Liver (tissue), 3 donors: ENCODE data around the gene PALLD.

ENCODE experiments used
- ATF3 ChIP-seq: IDR thresholded peaks from 2 replicates; pipeline ENCODE4 v1.6.1; 2016; ENCODE audit warnings: antibody characterized with exemption
- CTCF ChIP-seq: fragments of 150-350 bp; IDR thresholded peaks from 2 replicates; pipeline ENCODE4 v1.5.1; 2017; ENCODE audit warnings: improper control_type of control experiment, low read depth, low read length; ENCODE audit not compliant: missing input control
- EGR1 ChIP-seq, 2 donors: IDR thresholded peaks; 2 replicates each; pipeline ENCODE4 v1.6.1; 2016 to 2018; ENCODE audit warnings: antibody characterized with exemption in 2 of 2, low read depth in 2 of 2
- FOXA1 ChIP-seq: IDR thresholded peaks from 2 replicates; pipeline ENCODE4 v1.6.1; 2016; ENCODE audit warnings: antibody characterized with exemption
- FOXA2 ChIP-seq: IDR thresholded peaks from 2 replicates; pipeline ENCODE4 v1.6.1; 2016; ENCODE audit warnings: antibody characterized with exemption
- JUND ChIP-seq, 2 donors: IDR thresholded peaks; 2 replicates each; pipeline ENCODE4 v1.6.1; 2016; ENCODE audit warnings: antibody characterized with exemption in 2 of 2
- MAX ChIP-seq: IDR thresholded peaks from 2 replicates; pipeline ENCODE4 v1.6.1; 2016; ENCODE audit warnings: antibody characterized with exemption
- RAD21 ChIP-seq, 2 donors: IDR thresholded peaks; 2 replicates each; pipeline ENCODE4 v1.6.1; 2016; ENCODE audit warnings: antibody characterized with exemption in 2 of 2, mild to moderate bottlenecking in 2 of 2
- REST ChIP-seq: IDR thresholded peaks from 2 replicates; pipeline ENCODE4 v1.6.1; 2016; ENCODE audit warnings: antibody characterized with exemption, mild to moderate bottlenecking
- SP1 ChIP-seq: IDR thresholded peaks from 2 replicates; pipeline ENCODE4 v1.6.1; 2018; ENCODE audit warnings: antibody characterized with exemption, mild to moderate bottlenecking
- TAF1 ChIP-seq: conservative IDR thresholded peaks from 2 replicates; pipeline ENCODE4 v1.6.1; 2016; ENCODE audit warnings: antibody characterized with exemption, mild to moderate bottlenecking
- YY1 ChIP-seq: IDR thresholded peaks from 2 replicates; pipeline ENCODE4 v1.6.1; 2016; ENCODE audit warnings: antibody characterized with exemption, mild to moderate bottlenecking
- ZBTB33 ChIP-seq: IDR thresholded peaks from 2 replicates; pipeline ENCODE4 v1.6.1; 2016; ENCODE audit warnings: antibody characterized with exemption
- donor health status: healthy.
- donor health status: healthy.

- TF ChIP-seq CTCF (no peak), MAX (no peak), FOXA1 (no peak), EGR1 (IDR thresholded peaks at IDR 0.05; ENCODE audit: low read depth in 2 of 2) (no peak), FOXA2 (no peak), ZBTB33 (no peak), SP1 (no peak), JUND (IDR thresholded peaks at IDR 0.05) (no peak), REST (no peak), ATF3 (no peak), TAF1 (no peak), RAD21 (IDR thresholded peaks at IDR 0.05) (no peak), YY1 (no peak)
Observed at GRCh38 chr4:168491563-168491962, 5.3 kb upstream of the PALLD start.
